HepG2 (cell line): Measurements from ENCODE around the gene CLHC1. TPM values are rescaled to one million over a fixed set of nuclear protein-coding genes. Genes with fewer than 3 reads are reported as not detected.

Experiments used
- HOXA3 ChIP-seq: sonication (generic); formaldehyde crosslinking; IDR thresholded peaks from 2 replicates; pipeline ENCODE4 v1.5.0; 2020; ENCODE audit warnings: missing genetic modification reagents
- MTA1 ChIP-seq: sonication (generic); formaldehyde crosslinking; IDR thresholded peaks from 2 replicates; pipeline ENCODE4 v1.4.0; 2020; ENCODE audit warnings: missing genetic modification reagents, mild to moderate bottlenecking, borderline replicate concordance
- NAIF1 ChIP-seq: sonication (generic); formaldehyde crosslinking; IDR thresholded peaks from 2 replicates; pipeline ENCODE4 v1.5.0; 2020; ENCODE audit warnings: mild to moderate bottlenecking, missing genetic modification reagents, borderline replicate concordance
- NFE2L1 ChIP-seq: sonication (generic); formaldehyde crosslinking; IDR thresholded peaks from 2 replicates; pipeline ENCODE4 v1.4.0; 2020; ENCODE audit warnings: missing genetic modification reagents, mild to moderate bottlenecking, borderline replicate concordance
- PPARG ChIP-seq: conservative IDR thresholded peaks from 2 replicates; pipeline ENCODE4 v1.6.1; 2016; ENCODE audit warnings: missing biosample characterization, missing genetic modification reagents
- SRSF1 ChIP-seq: fragments of 200-400 bp; formaldehyde crosslinking; optimal IDR thresholded peaks from 2 replicates; pipeline ENCODE3; 2017; ENCODE audit warnings: mild to moderate bottlenecking, low read depth, low read length, moderate library complexity
- ZKSCAN5 ChIP-seq: sonication (generic); formaldehyde crosslinking; IDR thresholded peaks from 2 replicates; pipeline ENCODE4 v1.5.1; 2020; ENCODE audit warnings: mild to moderate bottlenecking, missing genetic modification reagents
- ZNF12 ChIP-seq: sonication (generic); formaldehyde crosslinking; IDR thresholded peaks from 2 replicates; pipeline ENCODE4 v1.5.0; 2020; ENCODE audit warnings: missing genetic modification reagents
- ZNF256 ChIP-seq: sonication (generic); formaldehyde crosslinking; conservative IDR thresholded peaks from 2 replicates; pipeline ENCODE4 v1.4.0; 2020; ENCODE audit warnings: missing genetic modification reagents
- ZNF431 ChIP-seq: sonication (generic); formaldehyde crosslinking; IDR thresholded peaks from 2 replicates; pipeline ENCODE4 v1.9.0; 2022; ENCODE audit warnings: missing genetic modification reagents, low read depth, mild to moderate bottlenecking, borderline replicate concordance
- ZNF510 ChIP-seq: sonication (generic); formaldehyde crosslinking; IDR thresholded peaks from 2 replicates; pipeline ENCODE4 v1.4.0; 2020; ENCODE audit warnings: low read depth, mild to moderate bottlenecking, missing genetic modification reagents
- ZNF83 ChIP-seq: sonication (generic); formaldehyde crosslinking; IDR thresholded peaks from 2 replicates; pipeline ENCODE4 v1.4.0; 2020; ENCODE audit warnings: missing genetic modification reagents, mild to moderate bottlenecking, borderline replicate concordance
- polyA plus RNA-seq, 8 experiments: library from polyadenylated mRNA; depleted of rRNA in 3 of 8; stranded (reverse) in 7 of 8; unstranded in 1 of 8; fragments of >200 nt; fragmentation: Illumina TruSeq in 4 of 8; extraction: Trizol in 4 of 8; gene quantifications; 2 replicates each; pipeline versions ENCODE4 v1.2.1 to v1.2.3, GENCODE V29; 2011 to 2016; ENCODE audit warnings: low read depth in 4 of 8, missing spikeins in 1 of 8, mixed read lengths in 1 of 8; ENCODE audit not compliant: insufficient read depth in 1 of 8
- total RNA-seq, 5 experiments: library from RNA; depleted of rRNA; stranded (reverse); fragments of >200 nt; fragmentation: Illumina TruSeq; extraction: Trizol; gene quantifications; 2 replicates each; pipeline ENCODE4 v1.2.3, GENCODE V29; 2016; ENCODE audit warnings: low read depth in 1 of 5
- TF ChIP-seq, protein P1 (sequence below): sonication (generic); formaldehyde crosslinking; IDR thresholded peaks from 2 replicates; pipeline ENCODE4 v1.4.0; 2020; ENCODE audit warnings: missing genetic modification reagents
- TF ChIP-seq, protein P2 (sequence below): sonication (generic); formaldehyde crosslinking; IDR thresholded peaks from 2 replicates; pipeline ENCODE4 v1.8.0; 2022; ENCODE audit warnings: missing genetic modification reagents, mild to moderate bottlenecking, inconsistent platforms, borderline replicate concordance
- TF ChIP-seq, protein P3 (sequence below): sonication (generic); formaldehyde crosslinking; IDR thresholded peaks from 2 replicates; pipeline ENCODE4 v1.4.0; 2020; ENCODE audit warnings: missing genetic modification reagents
- TF ChIP-seq, protein P4 (sequence below): sonication (generic); formaldehyde crosslinking; IDR thresholded peaks from 2 replicates; pipeline ENCODE4 v1.4.0; 2020; ENCODE audit warnings: missing genetic modification reagents
- TF ChIP-seq, protein P5 (sequence below): sonication (generic); formaldehyde crosslinking; IDR thresholded peaks from 2 replicates; pipeline ENCODE4 v1.9.0; 2021; ENCODE audit warnings: missing genetic modification reagents, borderline replicate concordance

Gene CLHC1
- total and polyA plus RNA-seq, 2 of the 13 experiments (the other 11 are each of a cell fraction or from before 2014, with no cell fraction given): 9.8 to 12.6 TPM

DNA sequence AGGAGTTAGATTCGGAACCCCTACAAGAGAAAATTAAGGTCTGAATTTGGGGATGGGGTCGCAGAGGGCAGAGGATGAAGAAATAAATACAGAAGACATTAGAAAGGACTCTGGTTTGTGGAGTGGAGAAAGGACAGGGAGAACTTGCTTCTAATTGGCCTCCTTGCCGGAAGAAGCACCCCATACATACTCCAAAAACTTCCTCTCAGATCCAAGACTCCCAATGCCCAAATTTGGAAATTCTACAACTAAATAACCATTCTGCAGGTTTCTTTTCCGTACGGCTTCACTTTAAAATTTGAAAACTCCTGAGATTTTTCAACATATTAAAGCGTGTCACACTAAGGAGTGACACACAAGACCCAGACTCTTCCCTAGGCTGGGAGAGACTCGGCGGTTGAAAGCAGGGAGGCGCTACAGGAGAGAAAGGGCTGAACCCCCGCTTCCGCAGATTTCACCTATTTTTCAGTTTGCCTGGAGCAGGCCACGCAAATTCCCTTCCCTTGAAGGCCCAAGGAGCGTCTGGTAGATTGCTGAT is 478 bp downstream of the CLHC1 start (continued):
- no peak for TF ChIP-seq ZNF83 (CRISPR knock-in tag)
- no peak for TF ChIP-seq ZNF510
- no peak; the same call in 1 of the 2 replicates for TF ChIP-seq PPARG (CRISPR knock-in tag)
- TF ChIP-seq, protein P1, sequence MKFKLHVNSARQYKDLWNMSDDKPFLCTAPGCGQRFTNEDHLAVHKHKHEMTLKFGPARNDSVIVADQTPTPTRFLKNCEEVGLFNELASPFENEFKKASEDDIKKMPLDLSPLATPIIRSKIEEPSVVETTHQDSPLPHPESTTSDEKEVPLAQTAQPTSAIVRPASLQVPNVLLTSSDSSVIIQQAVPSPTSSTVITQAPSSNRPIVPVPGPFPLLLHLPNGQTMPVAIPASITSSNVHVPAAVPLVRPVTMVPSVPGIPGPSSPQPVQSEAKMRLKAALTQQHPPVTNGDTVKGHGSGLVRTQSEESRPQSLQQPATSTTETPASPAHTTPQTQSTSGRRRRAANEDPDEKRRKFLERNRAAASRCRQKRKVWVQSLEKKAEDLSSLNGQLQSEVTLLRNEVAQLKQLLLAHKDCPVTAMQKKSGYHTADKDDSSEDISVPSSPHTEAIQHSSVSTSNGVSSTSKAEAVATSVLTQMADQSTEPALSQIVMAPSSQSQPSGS (CRISPR knock-in tag): no peak
- TF ChIP-seq, protein P2, sequence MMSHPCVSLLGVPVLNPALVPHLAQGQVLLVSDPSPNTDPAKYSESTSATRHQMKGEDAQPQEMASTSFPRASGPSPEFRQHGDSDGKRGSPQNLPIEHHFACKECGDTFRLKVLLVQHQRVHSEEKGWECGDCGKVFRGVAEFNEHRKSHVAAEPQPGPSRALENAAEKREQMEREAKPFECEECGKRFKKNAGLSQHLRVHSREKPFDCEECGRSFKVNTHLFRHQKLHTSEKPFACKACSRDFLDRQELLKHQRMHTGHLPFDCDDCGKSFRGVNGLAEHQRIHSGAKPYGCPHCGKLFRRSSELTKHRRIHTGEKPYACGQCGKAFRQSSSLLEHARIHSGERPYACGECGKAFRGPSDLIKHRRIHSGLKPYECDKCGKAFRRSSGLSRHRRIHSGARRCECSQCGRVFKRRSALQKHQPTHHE: no peak
- TF ChIP-seq, protein P3, sequence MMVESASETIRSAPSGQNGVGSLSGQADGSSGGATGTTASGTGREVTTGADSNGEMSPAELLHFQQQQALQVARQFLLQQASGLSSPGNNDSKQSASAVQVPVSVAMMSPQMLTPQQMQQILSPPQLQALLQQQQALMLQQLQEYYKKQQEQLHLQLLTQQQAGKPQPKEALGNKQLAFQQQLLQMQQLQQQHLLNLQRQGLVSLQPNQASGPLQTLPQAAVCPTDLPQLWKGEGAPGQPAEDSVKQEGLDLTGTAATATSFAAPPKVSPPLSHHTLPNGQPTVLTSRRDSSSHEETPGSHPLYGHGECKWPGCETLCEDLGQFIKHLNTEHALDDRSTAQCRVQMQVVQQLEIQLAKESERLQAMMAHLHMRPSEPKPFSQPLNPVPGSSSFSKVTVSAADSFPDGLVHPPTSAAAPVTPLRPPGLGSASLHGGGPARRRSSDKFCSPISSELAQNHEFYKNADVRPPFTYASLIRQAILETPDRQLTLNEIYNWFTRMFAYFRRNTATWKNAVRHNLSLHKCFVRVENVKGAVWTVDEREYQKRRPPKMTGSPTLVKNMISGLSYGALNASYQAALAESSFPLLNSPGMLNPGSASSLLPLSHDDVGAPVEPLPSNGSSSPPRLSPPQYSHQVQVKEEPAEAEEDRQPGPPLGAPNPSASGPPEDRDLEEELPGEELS: peak; percentile 11; the same call in 1 of the 2 replicates
- TF ChIP-seq HOXA3 (CRISPR knock-in tag): 0 out of 2 replicates have a peak, but pooled peaks have one; percentile 13
- 0 out of 2 replicates have a peak, but pooled peaks have one; percentile 47 for TF ChIP-seq ZKSCAN5 (CRISPR knock-in tag)
- TF ChIP-seq, protein P4, sequence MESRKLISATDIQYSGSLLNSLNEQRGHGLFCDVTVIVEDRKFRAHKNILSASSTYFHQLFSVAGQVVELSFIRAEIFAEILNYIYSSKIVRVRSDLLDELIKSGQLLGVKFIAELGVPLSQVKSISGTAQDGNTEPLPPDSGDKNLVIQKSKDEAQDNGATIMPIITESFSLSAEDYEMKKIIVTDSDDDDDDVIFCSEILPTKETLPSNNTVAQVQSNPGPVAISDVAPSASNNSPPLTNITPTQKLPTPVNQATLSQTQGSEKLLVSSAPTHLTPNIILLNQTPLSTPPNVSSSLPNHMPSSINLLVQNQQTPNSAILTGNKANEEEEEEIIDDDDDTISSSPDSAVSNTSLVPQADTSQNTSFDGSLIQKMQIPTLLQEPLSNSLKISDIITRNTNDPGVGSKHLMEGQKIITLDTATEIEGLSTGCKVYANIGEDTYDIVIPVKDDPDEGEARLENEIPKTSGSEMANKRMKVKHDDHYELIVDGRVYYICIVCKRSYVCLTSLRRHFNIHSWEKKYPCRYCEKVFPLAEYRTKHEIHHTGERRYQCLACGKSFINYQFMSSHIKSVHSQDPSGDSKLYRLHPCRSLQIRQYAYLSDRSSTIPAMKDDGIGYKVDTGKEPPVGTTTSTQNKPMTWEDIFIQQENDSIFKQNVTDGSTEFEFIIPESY (CRISPR knock-in tag): no peak
- peak; percentile 47; the same call in 1 of the 2 replicates for TF ChIP-seq ZNF12
- TF ChIP-seq, protein P5, sequence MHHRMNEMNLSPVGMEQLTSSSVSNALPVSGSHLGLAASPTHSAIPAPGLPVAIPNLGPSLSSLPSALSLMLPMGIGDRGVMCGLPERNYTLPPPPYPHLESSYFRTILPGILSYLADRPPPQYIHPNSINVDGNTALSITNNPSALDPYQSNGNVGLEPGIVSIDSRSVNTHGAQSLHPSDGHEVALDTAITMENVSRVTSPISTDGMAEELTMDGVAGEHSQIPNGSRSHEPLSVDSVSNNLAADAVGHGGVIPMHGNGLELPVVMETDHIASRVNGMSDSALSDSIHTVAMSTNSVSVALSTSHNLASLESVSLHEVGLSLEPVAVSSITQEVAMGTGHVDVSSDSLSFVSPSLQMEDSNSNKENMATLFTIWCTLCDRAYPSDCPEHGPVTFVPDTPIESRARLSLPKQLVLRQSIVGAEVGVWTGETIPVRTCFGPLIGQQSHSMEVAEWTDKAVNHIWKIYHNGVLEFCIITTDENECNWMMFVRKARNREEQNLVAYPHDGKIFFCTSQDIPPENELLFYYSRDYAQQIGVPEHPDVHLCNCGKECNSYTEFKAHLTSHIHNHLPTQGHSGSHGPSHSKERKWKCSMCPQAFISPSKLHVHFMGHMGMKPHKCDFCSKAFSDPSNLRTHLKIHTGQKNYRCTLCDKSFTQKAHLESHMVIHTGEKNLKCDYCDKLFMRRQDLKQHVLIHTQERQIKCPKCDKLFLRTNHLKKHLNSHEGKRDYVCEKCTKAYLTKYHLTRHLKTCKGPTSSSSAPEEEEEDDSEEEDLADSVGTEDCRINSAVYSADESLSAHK (CRISPR knock-in tag): no peak
- TF ChIP-seq NFE2L1 (CRISPR knock-in tag): no peak
- no peak for TF ChIP-seq MTA1 (CRISPR knock-in tag)
- no peak for TF ChIP-seq SRSF1
- TF ChIP-seq ZNF431 (CRISPR knock-in tag): no peak
- TF ChIP-seq ZNF256 (CRISPR knock-in tag): no peak
- peak; percentile 24; the same call in 1 of the 2 replicates for TF ChIP-seq NAIF1 (CRISPR knock-in tag)
